ENCODE results near the gene WSCD2.

The WSCD2 gene

GRCh38 chr12:108109504-108109903, 19.6 kb upstream of the WSCD2 start:
- DNase-seq (ENCODE audit: low read depth) = no peak

DNA sequence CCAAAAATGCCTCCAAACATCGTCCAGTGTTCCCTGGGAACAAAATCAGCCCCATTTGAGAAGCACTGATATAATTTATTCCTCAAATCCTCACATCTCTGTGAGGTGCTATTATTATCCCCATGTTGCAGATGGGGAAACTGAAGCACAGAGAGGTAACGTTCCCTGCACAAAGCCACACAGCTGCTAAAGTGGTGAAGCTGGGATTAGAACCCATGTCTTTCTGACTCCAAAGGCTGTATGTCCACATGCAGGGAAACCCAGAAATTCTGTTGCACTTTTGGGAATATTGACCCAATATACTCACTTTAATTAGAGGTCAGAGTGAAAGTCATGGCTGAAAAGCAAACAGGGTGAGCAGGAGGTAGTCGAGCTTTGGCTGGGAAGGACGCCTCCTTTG, 19.1 kb upstream of the WSCD2 start:
- DNase-seq (ENCODE audit: low read depth) = no peak

DNA sequence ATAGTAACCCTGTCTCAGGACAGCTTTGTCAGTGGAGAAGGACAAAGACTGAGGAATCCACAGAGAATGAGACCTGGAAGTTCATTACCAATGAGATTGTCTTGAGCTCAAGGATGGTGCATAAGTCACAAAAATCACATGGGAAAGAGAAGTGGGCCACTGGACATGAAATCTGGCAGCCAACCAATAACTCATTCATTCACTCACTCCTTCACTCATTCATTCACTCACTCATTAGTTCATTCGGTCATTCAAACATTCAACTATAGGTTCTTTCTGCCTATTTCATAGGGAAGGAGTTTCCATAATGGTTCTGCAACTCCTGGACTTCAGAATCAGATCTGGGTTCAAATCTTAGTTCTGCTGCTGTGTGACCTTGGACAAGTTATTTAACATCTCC, 18.2 kb upstream of the WSCD2 start:
- no peak for DNase-seq (ENCODE audit: low read depth)

- no peak for DNase-seq (ENCODE audit: low read depth)
Measured at GRCh38 chr12:108112832-108113556, 16.1 kb upstream of the WSCD2 start.

DNA sequence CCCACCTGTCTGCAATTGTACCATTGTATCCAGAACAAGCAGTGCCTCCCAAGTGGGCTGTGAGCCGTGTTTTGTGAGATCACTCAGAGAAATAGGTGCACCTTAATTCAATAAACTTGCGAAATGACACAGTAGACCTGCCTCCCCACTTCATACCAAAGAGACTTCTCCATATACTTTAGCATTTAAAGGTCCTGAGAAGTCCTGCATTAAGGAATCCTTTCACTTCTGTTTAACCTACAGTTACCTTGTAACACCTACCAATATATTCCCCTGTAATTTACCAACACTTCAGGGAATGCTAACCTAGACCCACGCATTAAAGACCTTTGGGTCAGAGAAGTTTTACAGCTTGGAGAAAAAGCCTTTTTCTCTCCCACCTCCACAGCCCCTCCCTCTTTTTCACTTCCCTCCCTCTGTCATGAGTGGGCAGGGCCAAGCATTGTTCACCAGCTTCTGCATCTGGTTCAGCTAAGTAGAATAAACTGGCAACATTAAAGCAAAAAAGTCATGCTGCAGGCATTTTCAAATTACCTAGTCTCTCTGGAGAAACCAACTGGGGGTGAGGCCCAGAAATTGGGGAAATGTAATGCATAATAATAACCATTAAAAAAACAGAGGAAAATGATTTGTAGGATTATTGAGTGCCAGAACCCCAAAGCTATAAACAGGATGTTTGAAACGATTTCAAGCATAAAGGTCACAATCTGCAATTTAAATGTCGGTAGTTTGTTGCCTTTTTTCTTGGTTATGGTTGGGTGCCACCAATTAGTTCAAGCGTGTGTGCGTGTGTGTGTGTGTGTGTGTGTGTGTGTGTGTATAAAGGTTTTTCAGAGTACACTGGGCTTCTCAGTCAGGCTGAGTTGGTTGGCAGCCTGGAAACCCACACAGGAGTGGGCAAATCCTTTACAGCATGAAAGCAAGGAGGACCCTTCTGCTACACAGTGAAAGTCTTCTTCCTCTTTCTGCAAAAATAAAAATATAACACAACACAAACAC, 13.7 kb upstream of the WSCD2 start:
- no peak for DNase-seq (ENCODE audit: low read depth)

DNA sequence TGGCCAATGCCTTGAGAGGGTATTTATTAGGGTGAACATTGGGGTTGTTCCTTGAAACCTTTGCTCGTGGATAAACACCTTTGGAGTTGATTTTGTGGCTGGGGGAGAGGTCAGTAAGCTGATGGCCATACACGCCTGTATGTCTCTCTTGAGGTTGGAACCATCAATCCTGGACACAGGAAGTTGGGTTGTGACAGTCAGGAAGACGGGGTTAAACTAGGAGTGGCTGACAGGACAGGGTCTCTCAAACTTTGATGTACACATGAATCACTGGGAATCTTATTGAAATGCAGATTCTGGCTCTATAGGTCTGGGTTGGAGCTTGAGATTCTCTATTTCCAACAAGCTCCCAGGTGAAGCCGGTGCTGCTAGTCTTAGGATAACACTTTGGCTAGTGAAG, 12.8 kb upstream of the WSCD2 start:
- no peak for DNase-seq (ENCODE audit: low read depth)

- DNase-seq (ENCODE audit: low read depth) = no peak
Measured at GRCh38 chr12:108116699-108117098, 12.4 kb upstream of the WSCD2 start.

GRCh38 chr12:108117163-108117849, 11.8 kb upstream of the WSCD2 start:
- DNase-seq (ENCODE audit: low read depth) = no peak

DNA sequence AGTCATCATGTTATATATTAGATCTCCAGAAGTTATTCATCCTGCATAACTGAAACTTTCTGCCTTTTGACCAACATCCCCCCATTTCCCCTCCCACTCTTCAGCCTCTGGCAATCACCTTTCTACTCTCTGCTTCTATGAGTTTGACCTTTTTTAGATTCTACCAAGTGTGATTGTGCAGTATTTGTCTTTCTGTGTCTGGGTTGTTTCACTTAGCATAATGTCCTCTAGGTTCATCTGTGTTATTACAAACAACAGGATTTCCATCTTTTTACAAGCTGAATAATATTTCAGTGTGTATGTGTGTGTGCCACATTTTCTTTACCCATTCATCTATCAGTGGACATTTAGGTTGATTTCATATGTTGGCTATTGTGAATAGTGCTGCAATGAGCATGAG, 11.2 kb upstream of the WSCD2 start:
- DNase-seq (ENCODE audit: low read depth) = no peak

DNA sequence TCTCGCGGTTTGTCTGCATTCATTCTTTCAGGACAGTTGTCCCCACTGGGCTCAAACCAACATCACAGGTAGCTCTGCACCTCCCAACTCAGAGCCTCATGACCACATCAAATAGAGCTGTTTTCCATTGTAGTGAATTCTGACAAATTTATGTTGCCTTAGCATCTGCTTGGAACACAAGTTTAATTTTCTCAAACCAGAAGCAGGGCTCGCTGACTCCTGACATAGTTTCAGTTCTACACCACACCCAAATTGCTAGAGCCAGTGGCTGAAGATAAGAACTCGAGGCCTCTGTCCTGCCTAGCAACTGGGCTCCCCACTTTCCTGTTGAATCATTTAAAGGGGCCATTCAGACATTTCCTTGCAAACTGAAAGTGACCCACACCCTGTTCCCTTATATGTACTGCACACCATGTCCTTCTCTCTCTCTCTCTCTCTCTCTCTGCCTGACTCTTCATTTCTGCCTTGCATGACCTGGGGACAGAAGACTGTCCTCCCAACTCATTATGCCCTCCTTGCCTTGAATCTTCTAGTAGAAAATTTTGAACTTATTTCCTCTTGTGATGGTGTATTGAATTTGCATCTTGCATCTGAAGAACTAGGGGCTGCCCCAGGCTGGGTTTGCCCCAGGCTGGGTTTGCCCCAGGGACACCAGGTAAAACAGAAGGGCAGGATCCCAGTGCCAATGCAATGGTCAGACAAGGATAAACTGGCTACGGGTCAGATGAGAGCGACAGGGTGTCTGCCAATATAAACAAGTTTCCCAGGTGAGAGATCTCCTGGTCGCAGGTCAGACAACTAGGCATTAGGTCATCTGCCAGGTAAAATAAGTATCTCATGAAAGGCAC, 9.7 kb upstream of the WSCD2 start:
- DNase-seq (ENCODE audit: low read depth) = no peak

GRCh38 chr12:108119974-108120862, 8.9 kb upstream of the WSCD2 start:
- no peak for DNase-seq (ENCODE audit: low read depth)

- no peak for DNase-seq (ENCODE audit: low read depth)
Measured at GRCh38 chr12:108120863-108121165, 8.3 kb upstream of the WSCD2 start.

- no peak for DNase-seq (ENCODE audit: low read depth)
Measured at GRCh38 chr12:108121320-108121719, 7.8 kb upstream of the WSCD2 start.

GRCh38 chr12:108121728-108122471, 7.2 kb upstream of the WSCD2 start:
- no peak for DNase-seq (ENCODE audit: low read depth)

GRCh38 chr12:108122644-108123043, 6.4 kb upstream of the WSCD2 start:
- DNase-seq (ENCODE audit: low read depth) = no peak

GRCh38 chr12:108123402-108123801, 5.7 kb upstream of the WSCD2 start:
- no peak for DNase-seq (ENCODE audit: low read depth)

DNA sequence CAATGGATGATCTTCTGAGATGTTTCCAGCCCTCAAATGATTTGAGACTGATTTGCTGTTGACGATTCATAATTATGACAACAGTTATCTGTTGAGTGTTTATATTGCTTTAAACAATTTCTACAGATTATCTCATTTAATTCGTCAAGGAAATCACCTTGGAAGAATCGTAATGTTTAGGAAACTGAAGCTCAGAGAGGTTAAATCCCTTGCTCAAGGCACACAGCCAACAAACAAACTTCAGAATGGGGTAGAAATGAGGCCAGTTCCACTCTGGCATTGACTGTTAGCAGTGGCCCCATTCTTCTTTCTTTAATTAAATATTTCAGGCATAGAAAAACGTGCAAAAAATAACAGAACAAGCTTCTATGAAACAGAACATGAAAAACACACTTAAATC, 4.0 kb upstream of the WSCD2 start:
- DNase-seq (ENCODE audit: low read depth) = no peak

- no peak for DNase-seq (ENCODE audit: low read depth)
Measured at GRCh38 chr12:108126212-108126611, 2.9 kb upstream of the WSCD2 start.

DNA sequence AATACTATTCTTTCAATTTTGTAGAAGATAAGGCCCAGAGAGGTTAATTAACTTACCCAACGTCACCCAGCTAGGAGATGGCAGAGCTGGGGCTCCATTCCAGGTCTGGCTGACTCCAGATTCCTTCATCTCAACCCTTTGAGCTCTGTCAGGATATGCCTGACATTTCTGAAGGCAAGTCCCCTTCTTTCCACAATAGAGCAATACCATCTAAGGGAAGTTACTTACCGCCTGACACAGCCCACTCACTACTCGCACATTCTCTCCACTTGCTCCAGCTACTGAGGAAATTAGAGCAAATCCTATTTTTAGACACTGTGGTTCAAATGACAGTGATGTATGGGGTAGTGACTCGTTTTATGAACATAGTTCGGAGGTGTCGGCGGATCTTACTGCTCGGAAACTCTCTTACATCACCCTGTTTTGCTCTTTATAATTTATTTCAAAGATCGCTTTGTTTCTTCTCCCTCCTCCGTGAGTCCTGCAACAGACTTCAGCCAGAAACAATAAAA, 2.0 kb upstream of the WSCD2 start:
- no peak for DNase-seq (ENCODE audit: low read depth)

DNA sequence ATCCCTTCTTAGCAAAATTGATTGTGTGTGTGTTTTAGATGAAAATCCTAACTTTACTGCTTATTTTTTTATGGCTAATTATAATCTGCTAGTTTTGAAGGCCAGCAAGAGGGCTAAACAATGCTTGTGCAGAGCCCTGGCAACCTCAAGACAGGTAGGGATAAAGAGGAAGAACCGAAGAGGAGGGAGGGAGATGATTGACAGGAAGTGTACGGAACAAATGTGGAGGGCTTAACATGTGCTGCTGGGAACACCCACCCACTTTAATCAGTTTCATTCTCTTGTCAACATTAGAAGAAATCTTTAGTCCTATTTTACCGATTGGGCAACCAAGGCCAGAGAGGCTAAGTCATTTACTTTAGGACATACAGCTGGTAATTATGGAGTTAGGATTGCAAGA, 1.4 kb upstream of the WSCD2 start:
- DNase-seq (ENCODE audit: low read depth) = no peak

Data from T follicular helper cell (primary cell).